GM12872 (cell line): ENCODE data around the gene C10orf53.

Experiments used
- CTCF ChIP-seq: IDR thresholded peaks from 3 replicates; pipeline ENCODE4 v1.5.1; 2011; ENCODE audit warnings: low read depth, mild to moderate bottlenecking, low read length, moderate library complexity; ENCODE audit not compliant: insufficient read depth

Gene C10orf53

DNA sequence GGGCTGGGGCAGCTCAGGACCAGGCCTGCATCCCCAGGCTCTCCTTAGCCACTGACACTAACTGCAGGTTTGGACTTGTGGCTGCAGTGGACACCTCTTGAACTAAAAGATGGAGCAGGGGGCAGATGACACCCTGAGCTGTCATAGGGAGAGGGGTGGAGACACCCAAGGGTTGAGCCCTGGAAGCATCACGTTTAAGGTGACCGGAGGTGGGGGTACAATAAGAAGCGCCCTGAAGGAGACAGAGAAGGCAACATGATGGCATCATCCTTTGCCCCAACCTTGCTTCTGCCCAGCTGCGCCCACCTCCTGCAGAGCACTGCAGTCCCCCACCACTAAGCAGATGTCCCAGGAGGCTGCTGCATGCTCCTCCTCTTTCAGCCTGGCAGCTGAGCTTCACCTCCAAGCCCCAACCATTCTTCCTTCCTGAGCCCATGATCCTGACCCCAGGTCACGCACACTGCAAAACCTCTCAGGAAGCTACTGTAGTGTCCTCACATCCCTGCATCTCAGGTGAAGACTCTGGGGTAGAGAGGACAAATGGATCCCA lies 57.2 kb downstream of the C10orf53 start:
- no peak for TF ChIP-seq CTCF

DNA sequence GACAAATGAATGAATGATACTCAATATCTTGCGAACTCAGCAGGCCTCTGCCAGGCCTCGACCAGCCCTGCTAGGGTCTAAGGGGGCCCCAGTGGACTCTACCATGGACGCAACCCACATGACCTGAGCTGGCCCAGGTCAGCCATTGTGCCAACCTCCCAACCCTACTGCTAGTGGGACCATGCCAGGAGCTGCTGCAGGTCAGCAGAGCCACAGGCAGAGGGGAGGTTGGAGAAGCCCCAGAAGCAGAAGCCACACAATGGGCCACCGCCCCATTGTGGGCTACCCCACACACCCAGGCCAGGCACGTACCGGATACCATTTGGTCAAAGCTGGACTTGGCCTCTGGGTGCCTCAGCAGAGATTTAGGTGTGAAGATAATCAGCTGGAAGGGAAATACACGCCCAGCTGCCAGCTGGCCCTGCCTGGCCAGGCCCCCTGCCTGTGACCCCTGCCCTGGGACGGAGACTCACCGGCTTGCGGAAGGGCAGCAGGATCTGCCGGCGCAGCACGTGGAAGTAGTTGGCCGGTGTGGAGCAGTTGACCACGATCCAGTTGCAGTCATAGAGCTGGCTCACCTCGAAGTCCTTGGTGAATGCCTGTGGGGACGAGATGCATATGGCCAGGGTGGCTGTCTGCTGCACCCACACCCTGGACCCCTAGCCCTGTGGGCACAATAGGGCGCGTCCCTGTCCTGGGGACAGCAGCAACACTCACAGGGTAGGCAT lies 58.2 kb downstream of the C10orf53 start:
- no peak for TF ChIP-seq CTCF

GRCh38 chr10:49738616-49739360 lies 59.3 kb downstream of the C10orf53 start:
- TF ChIP-seq CTCF: no peak

DNA sequence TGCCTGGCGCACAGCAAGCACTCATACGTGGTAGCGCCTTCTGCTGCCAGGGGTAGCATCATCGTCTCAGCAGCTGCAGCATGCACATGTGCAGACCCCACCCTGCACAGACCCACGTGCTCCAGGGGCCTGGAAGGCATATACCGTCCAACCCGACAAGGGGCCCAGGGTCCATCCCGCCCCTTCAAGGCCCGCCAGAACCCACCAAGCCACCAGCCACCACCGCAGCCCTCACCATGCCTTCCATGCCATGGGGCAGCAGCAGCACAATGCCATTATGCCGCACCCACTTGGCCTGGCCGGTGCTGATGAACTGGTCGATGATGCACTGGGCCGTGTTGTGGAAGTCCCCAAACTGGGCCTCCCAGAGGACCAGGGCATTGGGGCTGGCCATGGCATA lies 60.0 kb downstream of the C10orf53 start:
- TF ChIP-seq CTCF: no peak

GRCh38 chr10:49740346-49741107 lies 61.1 kb downstream of the C10orf53 start:
- no peak for TF ChIP-seq CTCF

GRCh38 chr10:49741108-49741995 lies 61.9 kb downstream of the C10orf53 start:
- TF ChIP-seq CTCF: no peak
